A549 (cell line): ENCODE data around the gene SLC2A10. TPM values are rescaled to one million over a fixed set of nuclear protein-coding genes. Genes with fewer than 3 reads are reported as not detected.
A peak's percentile ranks its signal among the peaks of the same experiment; 100 is the strongest.

Experiments
- ATAC-seq, 2 experiments: fragments of 200-7000 bp in 1 of 2; fragments of >200 bp in 1 of 2; cut with Nextera tagmentation in 1 of 2; cut with Tn5 transposase in 1 of 2; 3 replicates each; pipeline versions ENCODE4 v1.8.0 to v1.9.1; 2018 to 2020; ENCODE audit warnings: mild to moderate bottlenecking in 1 of 2, moderate library complexity in 1 of 2
- CTCF ChIA-PET: fragments of 300-600 bp; sonication (Branson Sonifier 250); formaldehyde crosslinking; extraction: SDS; loops from one replicate; lab custom pipeline; 2021; ENCODE audit warnings: antibody characterized with exemption, inconsistent platforms; lab: Yijun Ruan, JAX
- POLR2A ChIA-PET: fragments of 350-600 bp; formaldehyde crosslinking; extraction: SDS; loops from one replicate; lab custom pipeline; 2021; ENCODE audit warnings: antibody characterized with exemption, inconsistent platforms; lab: Yijun Ruan, JAX
- DNase-seq, 2 experiments: peaks; one replicate each; pipeline versions ENCODE4 v3.0.0 to v3.0.0-alpha.2; 2011 to 2016; ENCODE audit warnings: low read depth in 1 of 2, low spot score in 1 of 2
- FAIRE-seq: peaks from 2 replicates; lab custom pipeline; 2011; peaks lifted over from hg19 to GRCh38; lab: Jason Lieb, UNC
- H3K27ac ChIP-seq, 2 experiments: fragments of >200 bp; sonication (Bioruptor Twin); formaldehyde crosslinking; 3 replicates each; pipeline ENCODE4 v1.5.1; 2016 to 2017
- H3K4me1 ChIP-seq: fragments of >200 bp; sonication (Bioruptor Twin); formaldehyde crosslinking; 3 replicates; pipeline ENCODE4 v1.6.1; 2016
- H3K4me2 ChIP-seq: fragments of >200 bp; sonication (Bioruptor Twin); formaldehyde crosslinking; 3 replicates; pipeline ENCODE4 v1.6.1; 2016
- H3K4me3 ChIP-seq: fragments of >200 bp; sonication (Bioruptor Twin); formaldehyde crosslinking; 3 replicates; pipeline ENCODE4 v1.5.1; 2016
- H3K9me3 ChIP-seq: fragments of >200 bp; sonication (Bioruptor Twin); formaldehyde crosslinking; 3 replicates; pipeline ENCODE4 v1.6.1; 2016
- CBX8 ChIP-seq: fragments of 200-600 bp; sonication (generic); IDR thresholded peaks from 2 replicates; pipeline ENCODE4 v1.6.1; 2016
- ESRRA ChIP-seq: fragments of 150-350 bp; IDR thresholded peaks from 2 replicates; pipeline ENCODE4 v1.6.1; 2014; ENCODE audit warnings: mild to moderate bottlenecking, low read length, borderline replicate concordance
- FOSL2 ChIP-seq, 2 experiments: fragments of 450-650 bp in 1 of 2; fragments of >200 bp in 1 of 2; sonication (Bioruptor Twin) in 1 of 2; formaldehyde crosslinking; IDR thresholded peaks; 2 replicates each; pipeline versions ENCODE4 v1.5.0 to v1.6.1; 2016 to 2020; ENCODE audit warnings: mild to moderate bottlenecking in 1 of 2, moderate library complexity in 1 of 2
- FOXS1 ChIP-seq: fragments of 250-450 bp; sonication (Bioruptor Pico); IDR thresholded peaks from 2 replicates; pipeline ENCODE4 v1.5.0; 2020; ENCODE audit warnings: mild to moderate bottlenecking, moderate library complexity
- HEYL ChIP-seq: fragments of 250-450 bp; sonication (Bioruptor Pico); IDR thresholded peaks from 2 replicates; pipeline ENCODE4 v1.8.0; 2021; ENCODE audit warnings: mild to moderate bottlenecking, moderate library complexity
- KDM1A ChIP-seq: fragments of 200-600 bp; sonication (generic); IDR thresholded peaks from 2 replicates; pipeline ENCODE4 v1.6.1; 2016; ENCODE audit warnings: low read depth, mild to moderate bottlenecking
- KDM5A ChIP-seq: fragments of 200-600 bp; sonication (generic); IDR thresholded peaks from 2 replicates; pipeline ENCODE4 v1.6.1; 2016; ENCODE audit warnings: antibody characterized with exemption, mild to moderate bottlenecking
- MYC ChIP-seq: IDR thresholded peaks from 2 replicates; pipeline ENCODE4 v1.6.1; 2012; ENCODE audit warnings: mild to moderate bottlenecking, inconsistent platforms, low read length, improper control_type of control experiment, borderline replicate concordance
- NFE2L2 ChIP-seq: fragments of 150-350 bp; conservative IDR thresholded peaks from 2 replicates; pipeline ENCODE4 v1.6.1; 2014; ENCODE audit warnings: low read length
- POLR2A ChIP-seq: IDR thresholded peaks from 2 replicates; pipeline ENCODE4 v1.6.1; 2012; ENCODE audit warnings: mild to moderate bottlenecking, low read length
- SREBF2 ChIP-seq: fragments of 450-650 bp; IDR thresholded peaks from 2 replicates; pipeline ENCODE4 v1.6.1; 2014; ENCODE audit warnings: mild to moderate bottlenecking, moderate library complexity
- TFCP2L1 ChIP-seq: fragments of 250-450 bp; sonication (Bioruptor Pico); IDR thresholded peaks from 2 replicates; pipeline ENCODE4 v1.5.0; 2021; ENCODE audit warnings: mild to moderate bottlenecking
- TP53 ChIP-seq: fragments of 250-450 bp; sonication (Bioruptor Pico); IDR thresholded peaks from 2 replicates; pipeline ENCODE4 v1.5.0; 2021; ENCODE audit warnings: mild to moderate bottlenecking, moderate library complexity
- ZC3H11A ChIP-seq: fragments of 450-650 bp; IDR thresholded peaks from 2 replicates; pipeline ENCODE4 v1.6.1; 2014; ENCODE audit warnings: antibody characterized with exemption, mild to moderate bottlenecking
- ZNF302 ChIP-seq: fragments of 250-450 bp; sonication (Bioruptor Pico); IDR thresholded peaks from 2 replicates; pipeline ENCODE4 v1.9.0; 2021; ENCODE audit warnings: inconsistent platforms, mild to moderate bottlenecking, moderate library complexity
- WGBS: methylation state at CpG from one replicate; pipeline ENCODE4 v1.1.6; 2017; ENCODE audit errors: missing lambda C conversion rate; 5-methylcytosine and 5-hydroxymethylcytosine counted together
- polyA plus RNA-seq, 4 experiments: library from polyadenylated mRNA; depleted of rRNA in 3 of 4; stranded (reverse); fragments of >200 nt; fragmentation: RNase III in 1 of 4; extraction: RNeasy Plus Mini Kit Qiagen cat#74134 plus additional on column Dnase treatment in 1 of 4; gene quantifications; 2 replicates in 3 of 4; 3 replicates in 1 of 4; pipeline ENCODE4 v1.2.3, GENCODE V29; 2011 to 2017
- TF ChIP-seq, protein P1 (sequence below): fragments of 150-350 bp; IDR thresholded peaks from 2 replicates; pipeline ENCODE4 v1.6.1; 2014; ENCODE audit warnings: low read depth, mild to moderate bottlenecking, low read length
- TF ChIP-seq, protein P2 (sequence below): IDR thresholded peaks from 2 replicates; pipeline ENCODE4 v1.6.1; 2012; ENCODE audit warnings: low read depth, borderline replicate concordance

SLC2A10 gene
- polyA plus RNA-seq, 2 of the 4 experiments (the other 2 are of a cell fraction): 0.01 TPM; not detected in 1

DNA sequence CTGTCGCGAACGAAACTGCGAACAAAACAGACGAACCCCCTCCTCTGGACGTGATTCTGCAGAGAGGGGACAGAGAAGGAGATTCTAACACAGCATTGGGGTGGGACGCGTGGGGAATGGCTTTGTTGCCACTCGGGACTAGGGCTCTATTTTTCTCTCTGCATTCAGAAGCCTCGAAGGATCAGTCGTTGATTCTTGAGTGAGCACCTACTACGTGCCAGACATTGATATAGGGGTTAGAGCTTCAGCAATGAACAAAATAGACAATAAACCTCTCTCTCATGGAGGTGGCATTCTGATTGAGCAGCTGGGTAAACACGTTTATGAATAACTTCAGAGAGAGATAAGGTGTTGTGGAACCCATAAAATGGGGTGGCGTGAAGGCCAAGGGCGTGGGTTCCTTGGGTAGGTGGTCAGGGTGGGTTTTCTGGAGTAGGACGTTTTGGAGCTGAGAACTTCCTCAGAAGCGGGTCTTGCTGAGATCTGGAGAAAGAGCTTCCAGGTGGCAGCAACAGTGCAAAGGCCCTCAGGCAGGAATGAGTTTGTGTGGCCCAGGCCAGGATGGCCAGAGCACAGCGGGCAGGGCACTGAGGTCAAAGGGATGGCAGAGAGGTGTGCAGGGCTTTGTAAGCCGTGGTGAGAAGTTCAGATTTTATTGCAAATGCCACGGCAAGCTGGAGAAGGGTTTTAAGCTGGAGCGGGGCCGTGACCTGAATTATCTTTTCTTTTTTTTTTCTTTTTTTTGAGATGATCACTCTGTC is 884 bp downstream of the SLC2A10 start (continued):
- TF ChIP-seq, protein P1, sequence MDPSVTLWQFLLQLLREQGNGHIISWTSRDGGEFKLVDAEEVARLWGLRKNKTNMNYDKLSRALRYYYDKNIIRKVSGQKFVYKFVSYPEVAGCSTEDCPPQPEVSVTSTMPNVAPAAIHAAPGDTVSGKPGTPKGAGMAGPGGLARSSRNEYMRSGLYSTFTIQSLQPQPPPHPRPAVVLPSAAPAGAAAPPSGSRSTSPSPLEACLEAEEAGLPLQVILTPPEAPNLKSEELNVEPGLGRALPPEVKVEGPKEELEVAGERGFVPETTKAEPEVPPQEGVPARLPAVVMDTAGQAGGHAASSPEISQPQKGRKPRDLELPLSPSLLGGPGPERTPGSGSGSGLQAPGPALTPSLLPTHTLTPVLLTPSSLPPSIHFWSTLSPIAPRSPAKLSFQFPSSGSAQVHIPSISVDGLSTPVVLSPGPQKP: no peak
- no peak for TF ChIP-seq KDM1A
- TF ChIP-seq NFE2L2: no peak
- no peak for TF ChIP-seq ZC3H11A
- TF ChIP-seq HEYL (CRISPR knock-in tag): no peak
- no peak for TF ChIP-seq TFCP2L1 (CRISPR knock-in tag)
- TF ChIP-seq FOXS1 (CRISPR knock-in tag): no peak
- TF ChIP-seq CBX8: no peak
- TF ChIP-seq SREBF2: no peak
- TF ChIP-seq, protein P2, sequence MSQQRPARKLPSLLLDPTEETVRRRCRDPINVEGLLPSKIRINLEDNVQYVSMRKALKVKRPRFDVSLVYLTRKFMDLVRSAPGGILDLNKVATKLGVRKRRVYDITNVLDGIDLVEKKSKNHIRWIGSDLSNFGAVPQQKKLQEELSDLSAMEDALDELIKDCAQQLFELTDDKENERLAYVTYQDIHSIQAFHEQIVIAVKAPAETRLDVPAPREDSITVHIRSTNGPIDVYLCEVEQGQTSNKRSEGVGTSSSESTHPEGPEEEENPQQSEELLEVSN: no peak

DNA sequence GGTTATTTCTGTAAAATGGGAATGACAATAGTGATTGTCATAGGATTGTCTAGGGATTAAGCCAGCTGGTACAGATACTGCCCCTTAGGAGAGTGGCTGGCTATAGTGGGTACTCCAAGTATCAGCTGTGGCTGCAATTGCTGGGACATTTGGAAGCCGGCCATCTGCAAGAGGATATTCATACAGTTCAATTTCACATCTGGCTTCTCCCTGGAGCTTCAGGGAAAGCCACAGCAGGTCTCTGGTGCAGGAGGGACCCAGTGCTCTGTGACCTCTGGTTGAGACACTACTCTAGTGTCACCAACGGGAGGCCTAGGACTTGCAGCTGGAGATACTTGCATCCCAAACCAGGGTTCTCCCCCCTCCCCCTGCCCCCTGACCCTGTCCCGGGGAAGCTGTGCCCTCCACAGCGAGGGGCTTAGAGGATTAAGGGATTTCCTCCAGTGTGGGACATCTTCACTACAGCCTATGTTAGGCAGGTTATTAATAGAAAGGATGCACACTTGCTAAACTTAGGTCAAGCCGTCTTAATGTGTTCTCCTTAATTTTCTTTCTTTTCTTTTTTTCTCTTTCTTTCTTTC is 2.7 kb downstream of the SLC2A10 start:
- Histone ChIP-seq H3K9me3 (peaks cover 2% of the 10 kb centered on the region; the same call in 1 of the 3 replicates), H3K4me3 (no peak overlapping the region), H3K4me1 (peaks cover 14% of the 10 kb centered on the region), H3K27ac (no peak overlapping the region), H3K4me2 (no peak overlapping the region)
- ChIA-PET CTCF (no interaction called here), POLR2A (no interaction called here)
- no peak for ATAC-seq
- 58% methylated on average over 5 of the region's 5 CpGs for WGBS
- FAIRE-seq: no peak
- no peak for DNase-seq
- no peak for TF ChIP-seq MYC
- TF ChIP-seq HEYL (CRISPR knock-in tag): no peak
- no peak for TF ChIP-seq NFE2L2
- no peak for TF ChIP-seq TP53 (CRISPR knock-in tag)
- TF ChIP-seq POLR2A: no peak
- no peak for TF ChIP-seq ESRRA
- TF ChIP-seq KDM5A: no peak
- TF ChIP-seq CBX8: no peak
- no peak for TF ChIP-seq FOSL2 (IDR thresholded peaks at IDR 0.05)
- no peak for TF ChIP-seq FOSL2 (CRISPR knock-in tag; IDR thresholded peaks at IDR 0.05)

DNA sequence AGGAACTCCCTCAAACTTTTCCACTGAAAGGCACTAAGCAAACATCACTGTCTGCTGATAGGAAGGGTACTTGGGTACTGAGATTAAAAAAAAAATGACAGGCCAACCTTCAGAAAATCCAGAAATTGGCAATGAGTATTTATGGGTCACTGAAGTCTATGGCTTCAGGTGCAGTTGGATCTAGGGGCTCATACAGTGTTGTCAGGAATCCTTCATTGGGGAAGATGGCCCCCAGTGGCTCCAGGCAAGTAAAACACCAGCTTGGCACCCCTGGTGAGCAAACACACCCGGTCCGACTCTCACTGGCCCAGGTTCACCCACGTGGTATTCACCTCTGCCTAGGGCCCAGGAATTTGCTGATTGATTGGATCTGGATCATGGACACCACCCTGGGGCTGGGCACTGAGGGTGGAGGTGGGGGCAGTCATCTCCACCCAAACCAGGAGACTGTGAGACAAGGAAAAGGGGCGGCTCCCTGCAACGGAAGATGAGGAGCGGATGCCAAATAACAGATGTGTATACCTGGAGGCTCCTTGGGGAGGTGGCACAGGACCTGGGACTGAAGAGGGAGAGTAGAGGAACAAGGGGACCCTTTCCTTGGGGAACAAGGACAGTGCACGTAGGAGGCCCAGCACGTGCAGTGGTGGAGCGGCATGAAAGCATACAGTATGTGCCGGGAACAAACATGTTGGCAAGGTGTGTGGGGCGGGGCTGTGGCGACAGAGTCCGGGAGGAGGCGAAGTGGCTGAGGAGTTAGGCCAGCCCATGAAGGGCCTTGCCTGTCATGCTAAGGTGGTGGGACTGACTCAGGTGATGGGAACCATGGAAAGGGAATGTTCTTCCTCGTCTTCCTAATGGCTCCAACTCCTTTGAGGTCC is 4.7 kb downstream of the SLC2A10 start:
- CTCF ChIA-PET: no interaction called here
- H3K27ac ChIP-seq: peak overlapping the region in 1 of 2 experiments; percentile 67; a peak in 2 of 6 replicates
- no peaks in the 10 kb centered on the region for H3K9me3 ChIP-seq
- POLR2A ChIA-PET: interaction anchor here (0.6 kb wide), 1 partner anchor 35 kb away, joined by 3 read pairs; no protein-coding TSS in a partner anchor
- peaks cover 14% of the 10 kb centered on the region for H3K4me1 ChIP-seq
- no peak overlapping the region for H3K4me2 ChIP-seq
- ATAC-seq (no peak), FAIRE-seq (no peak), DNase-seq (no peak)
- H3K4me3 ChIP-seq: no peak overlapping the region
- 81% methylated on average over 15 of the region's 15 CpGs for WGBS
- no peak for TF ChIP-seq KDM5A
- no peak for TF ChIP-seq ZNF302
